Adrenal gland (tissue), 5 donors: ENCODE data around the gene TLE6.

ENCODE experiments used
- POLR2A ChIP-seq, 2 donors: fragments of 450-650 bp; IDR thresholded peaks; one replicate each; pipeline ENCODE4 v1.6.1; 2017; ENCODE audit warnings: antibody characterized with exemption in 2 of 2, mild to moderate bottlenecking in 2 of 2, moderate library complexity in 1 of 2
- TF ChIP-seq, protein P1 (sequence below), 6 experiments: fragments of 450-650 bp in 4 of 6; fragments of 200-600 bp in 2 of 6; sonication (generic) in 1 of 6; IDR thresholded peaks; 1 replicate in 5 of 6; 2 replicates in 1 of 6; pipeline versions ENCODE4 v1.5.1 to v1.8.0; 2016 to 2021; ENCODE audit warnings: antibody characterized with exemption in 6 of 6, mild to moderate bottlenecking in 2 of 6, moderate library complexity in 1 of 6
- donor health status: DM: no; HTN: no; CAD: no.

DNA sequence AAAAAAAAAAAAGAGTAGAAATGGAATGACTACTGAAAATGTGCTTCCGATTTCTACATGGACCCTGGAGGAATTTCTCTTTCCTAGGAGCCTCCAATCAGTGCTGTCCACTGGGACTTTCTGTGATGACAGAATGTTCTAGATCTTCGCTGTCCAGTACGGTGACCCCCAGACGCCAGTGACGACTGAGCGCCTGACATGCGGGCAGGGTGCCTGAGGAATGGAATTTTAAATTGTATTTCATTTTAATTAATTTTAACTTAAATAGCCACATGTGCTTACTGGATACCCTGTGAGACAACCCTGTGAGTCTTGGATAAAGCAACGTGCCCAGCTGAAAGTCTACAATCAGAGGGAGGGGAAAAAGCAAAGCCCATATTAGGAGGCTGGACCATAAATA, 4.1 kb upstream of the TLE6 start:
- no peak for TF ChIP-seq POLR2A (IDR thresholded peaks at IDR 0.05)
- TF ChIP-seq, protein P1, sequence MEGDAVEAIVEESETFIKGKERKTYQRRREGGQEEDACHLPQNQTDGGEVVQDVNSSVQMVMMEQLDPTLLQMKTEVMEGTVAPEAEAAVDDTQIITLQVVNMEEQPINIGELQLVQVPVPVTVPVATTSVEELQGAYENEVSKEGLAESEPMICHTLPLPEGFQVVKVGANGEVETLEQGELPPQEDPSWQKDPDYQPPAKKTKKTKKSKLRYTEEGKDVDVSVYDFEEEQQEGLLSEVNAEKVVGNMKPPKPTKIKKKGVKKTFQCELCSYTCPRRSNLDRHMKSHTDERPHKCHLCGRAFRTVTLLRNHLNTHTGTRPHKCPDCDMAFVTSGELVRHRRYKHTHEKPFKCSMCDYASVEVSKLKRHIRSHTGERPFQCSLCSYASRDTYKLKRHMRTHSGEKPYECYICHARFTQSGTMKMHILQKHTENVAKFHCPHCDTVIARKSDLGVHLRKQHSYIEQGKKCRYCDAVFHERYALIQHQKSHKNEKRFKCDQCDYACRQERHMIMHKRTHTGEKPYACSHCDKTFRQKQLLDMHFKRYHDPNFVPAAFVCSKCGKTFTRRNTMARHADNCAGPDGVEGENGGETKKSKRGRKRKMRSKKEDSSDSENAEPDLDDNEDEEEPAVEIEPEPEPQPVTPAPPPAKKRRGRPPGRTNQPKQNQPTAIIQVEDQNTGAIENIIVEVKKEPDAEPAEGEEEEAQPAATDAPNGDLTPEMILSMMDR (IDR thresholded peaks at IDR 0.05): no peak
